AG09309 (cell line): Measurements from ENCODE around the gene EP400.

ENCODE experiments used
- DNase-seq: peaks from one replicate; pipeline ENCODE4 v3.0.0-alpha.2; 2010; ENCODE audit warnings: low read depth
- H3K4me3 ChIP-seq: 2 replicates; pipeline ENCODE4 v1.5.1; 2011; ENCODE audit warnings: mild to moderate bottlenecking, low read depth, low read length, moderate library complexity; ENCODE audit not compliant: control insufficient read depth
- TF ChIP-seq, protein P1 (sequence below): IDR thresholded peaks from 2 replicates; pipeline ENCODE4 v1.5.1; 2011; ENCODE audit warnings: mild to moderate bottlenecking, low read depth, low read length, inconsistent platforms; ENCODE audit not compliant: insufficient read depth, control insufficient read depth; ENCODE audit errors: missing control alignments

Gene EP400

DNA sequence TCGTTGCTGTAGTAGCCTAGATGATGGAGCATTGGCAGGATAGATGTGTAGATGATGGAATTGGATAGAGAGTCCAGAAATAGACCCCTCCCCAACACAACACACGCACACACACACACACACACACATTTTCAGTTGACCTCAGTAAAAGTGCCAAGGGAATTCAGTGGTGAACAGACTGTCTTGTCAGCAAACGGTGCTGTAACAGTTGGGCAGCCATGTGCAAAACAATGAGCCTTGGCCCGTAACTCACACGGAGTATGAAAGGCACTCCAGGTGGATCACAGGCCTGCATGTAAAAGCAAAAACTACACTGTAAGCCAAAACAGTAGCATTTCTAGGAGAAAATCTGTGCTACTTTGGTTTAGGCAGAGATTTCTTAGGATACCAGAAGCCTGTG, 106.6 kb downstream of the EP400 start:
- no peak for DNase-seq
- TF ChIP-seq, protein P1, sequence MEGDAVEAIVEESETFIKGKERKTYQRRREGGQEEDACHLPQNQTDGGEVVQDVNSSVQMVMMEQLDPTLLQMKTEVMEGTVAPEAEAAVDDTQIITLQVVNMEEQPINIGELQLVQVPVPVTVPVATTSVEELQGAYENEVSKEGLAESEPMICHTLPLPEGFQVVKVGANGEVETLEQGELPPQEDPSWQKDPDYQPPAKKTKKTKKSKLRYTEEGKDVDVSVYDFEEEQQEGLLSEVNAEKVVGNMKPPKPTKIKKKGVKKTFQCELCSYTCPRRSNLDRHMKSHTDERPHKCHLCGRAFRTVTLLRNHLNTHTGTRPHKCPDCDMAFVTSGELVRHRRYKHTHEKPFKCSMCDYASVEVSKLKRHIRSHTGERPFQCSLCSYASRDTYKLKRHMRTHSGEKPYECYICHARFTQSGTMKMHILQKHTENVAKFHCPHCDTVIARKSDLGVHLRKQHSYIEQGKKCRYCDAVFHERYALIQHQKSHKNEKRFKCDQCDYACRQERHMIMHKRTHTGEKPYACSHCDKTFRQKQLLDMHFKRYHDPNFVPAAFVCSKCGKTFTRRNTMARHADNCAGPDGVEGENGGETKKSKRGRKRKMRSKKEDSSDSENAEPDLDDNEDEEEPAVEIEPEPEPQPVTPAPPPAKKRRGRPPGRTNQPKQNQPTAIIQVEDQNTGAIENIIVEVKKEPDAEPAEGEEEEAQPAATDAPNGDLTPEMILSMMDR = no peak
- H3K4me3 ChIP-seq = no peak overlapping the region

DNA sequence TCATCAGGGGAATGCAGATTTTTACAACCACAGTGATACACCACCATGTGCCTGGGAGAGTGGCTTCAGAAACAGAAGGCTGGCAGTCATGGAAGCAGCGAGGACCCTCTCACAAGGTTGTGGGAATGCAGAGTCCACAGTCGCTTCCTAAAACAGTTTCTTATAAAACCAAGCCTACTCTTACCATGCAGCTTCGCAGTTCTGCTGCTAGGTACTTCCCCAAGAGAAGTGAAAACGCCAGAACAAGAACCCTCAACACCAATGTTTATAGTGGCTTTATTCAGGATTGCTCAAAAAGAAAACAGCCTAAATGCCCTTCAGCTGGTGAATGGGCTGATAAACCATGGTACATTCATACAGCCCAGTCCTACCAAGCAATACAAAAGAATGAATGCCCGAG, 107.2 kb downstream of the EP400 start:
- no peak overlapping the region for H3K4me3 ChIP-seq
- TF ChIP-seq, protein P1 = no peak
- no peak for DNase-seq

DNA sequence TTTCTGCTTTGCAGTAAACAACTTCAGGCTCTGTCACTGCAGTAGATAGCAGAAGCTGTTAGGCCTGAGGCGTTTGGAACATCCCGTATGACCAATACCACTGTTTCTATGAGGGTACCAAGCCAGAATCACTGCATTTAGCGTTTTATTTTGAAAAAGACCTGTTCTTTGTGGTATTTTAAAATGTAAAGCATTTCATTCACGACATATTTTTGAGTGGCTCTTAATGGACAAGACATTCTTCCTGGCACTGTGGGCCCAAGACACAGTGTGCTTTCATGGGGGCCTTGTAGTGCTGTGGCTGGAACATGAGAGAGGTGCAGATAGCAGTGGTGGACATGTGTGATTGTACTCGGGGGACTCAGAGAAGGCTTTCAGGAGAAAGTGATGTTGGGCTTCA, 107.9 kb downstream of the EP400 start:
- TF ChIP-seq, protein P1 = no peak
- H3K4me3 ChIP-seq = no peak overlapping the region
- no peak for DNase-seq

DNA sequence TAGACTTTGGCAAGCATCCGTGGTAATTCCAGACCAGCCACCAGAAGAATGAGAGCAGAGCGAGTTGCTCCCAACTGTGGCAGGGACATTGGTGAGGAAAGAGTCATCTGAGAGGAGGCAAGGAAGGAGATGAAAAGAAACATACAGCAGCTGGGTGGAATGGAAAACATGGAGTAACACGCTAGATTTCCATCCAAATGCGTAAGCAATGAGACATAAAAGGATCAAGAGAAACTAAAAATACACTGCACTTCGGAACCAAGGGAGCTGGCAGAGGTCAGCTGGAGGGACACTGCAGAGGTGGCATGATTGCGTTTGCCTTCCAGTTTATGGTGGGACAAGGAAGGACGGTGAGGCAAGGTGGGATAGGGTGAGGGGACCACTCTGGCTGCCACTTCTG, 111.5 kb downstream of the EP400 start:
- TF ChIP-seq, protein P1 = no peak
- DNase-seq = no peak
- no peak overlapping the region for H3K4me3 ChIP-seq

DNA sequence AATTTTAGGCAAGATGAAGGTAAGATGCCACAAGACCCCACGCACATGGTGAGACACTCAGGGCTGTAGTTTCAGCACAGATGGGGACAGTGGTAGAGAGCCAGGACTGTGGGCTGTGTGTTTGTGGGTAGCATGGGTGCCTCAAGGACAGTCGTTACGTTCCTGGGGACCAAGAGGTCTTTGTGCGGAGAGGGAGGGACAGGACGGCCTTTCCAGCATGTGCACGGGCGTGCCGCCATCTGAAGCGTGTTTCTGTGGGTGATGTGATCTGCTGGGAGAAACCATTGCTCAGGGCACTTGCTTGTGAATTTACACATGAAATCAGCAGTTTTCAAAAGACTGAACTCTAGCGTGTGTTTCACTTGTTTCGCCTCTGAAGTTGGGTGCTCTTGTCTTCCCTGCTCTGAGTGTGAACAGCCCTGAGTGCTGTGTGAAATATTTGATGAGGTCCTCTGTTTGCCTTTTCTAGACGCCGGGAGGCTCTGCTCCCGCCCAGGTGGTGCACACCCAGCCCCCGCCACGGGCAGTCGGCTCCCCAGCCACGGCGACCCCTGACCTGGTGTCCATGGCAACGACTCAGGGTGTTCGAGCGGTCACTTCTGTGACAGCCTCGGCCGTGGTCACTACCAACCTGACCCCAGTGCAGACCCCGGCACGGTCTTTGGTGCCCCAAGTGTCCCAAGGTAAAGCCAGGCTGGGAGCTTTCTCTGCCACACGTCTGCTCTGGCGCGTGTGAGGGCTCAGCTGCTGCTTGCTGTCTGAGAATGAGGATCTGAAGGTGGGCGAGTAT, 112.1 kb downstream of the EP400 start:
- TF ChIP-seq, protein P1 = no peak
- DNase-seq = no peak
- H3K4me3 ChIP-seq = no peak overlapping the region

DNA sequence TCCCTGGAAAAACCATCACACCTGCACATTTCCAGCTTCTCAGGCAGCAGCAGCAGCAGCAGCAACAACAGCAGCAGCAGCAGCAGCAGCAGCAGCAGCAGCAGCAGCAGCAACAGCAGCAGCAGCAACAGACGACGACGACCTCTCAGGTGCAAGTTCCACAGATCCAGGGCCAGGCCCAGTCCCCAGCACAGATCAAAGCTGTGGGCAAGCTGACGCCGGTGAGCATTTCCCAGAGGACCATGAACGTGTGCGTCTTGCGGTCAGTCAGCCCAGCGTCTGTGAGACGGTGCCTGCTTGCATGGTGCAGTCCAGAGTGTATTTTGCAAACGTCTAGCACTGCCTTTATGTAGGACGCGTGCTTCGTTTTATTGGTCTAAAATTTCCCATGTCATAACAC, 112.7 kb downstream of the EP400 start:
- TF ChIP-seq, protein P1 = no peak
- DNase-seq = no peak
- no peak overlapping the region for H3K4me3 ChIP-seq

DNA sequence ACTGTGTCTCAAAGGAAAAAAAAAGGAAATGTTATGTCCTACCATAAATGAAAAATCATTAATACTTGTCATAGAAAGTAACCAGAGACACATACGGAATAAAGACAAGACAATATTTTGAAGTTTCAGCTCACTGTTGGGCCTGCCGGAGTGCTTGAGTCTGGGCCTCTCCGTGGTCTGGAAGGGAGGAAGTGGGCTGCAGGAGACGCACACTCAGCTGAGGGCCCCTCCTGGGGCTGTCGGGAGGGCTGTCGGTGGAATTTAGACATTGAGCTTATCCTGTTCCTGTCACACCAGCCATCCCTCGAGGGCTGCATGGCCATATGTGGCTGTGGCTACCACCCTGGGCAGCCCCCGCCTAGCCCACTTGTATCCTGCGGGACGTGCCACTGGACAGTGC, 113.7 kb downstream of the EP400 start:
- TF ChIP-seq, protein P1 = no peak
- H3K4me3 ChIP-seq = no peak overlapping the region
- DNase-seq = no peak
